ENCODE data around the gene TENM3.

DNA sequence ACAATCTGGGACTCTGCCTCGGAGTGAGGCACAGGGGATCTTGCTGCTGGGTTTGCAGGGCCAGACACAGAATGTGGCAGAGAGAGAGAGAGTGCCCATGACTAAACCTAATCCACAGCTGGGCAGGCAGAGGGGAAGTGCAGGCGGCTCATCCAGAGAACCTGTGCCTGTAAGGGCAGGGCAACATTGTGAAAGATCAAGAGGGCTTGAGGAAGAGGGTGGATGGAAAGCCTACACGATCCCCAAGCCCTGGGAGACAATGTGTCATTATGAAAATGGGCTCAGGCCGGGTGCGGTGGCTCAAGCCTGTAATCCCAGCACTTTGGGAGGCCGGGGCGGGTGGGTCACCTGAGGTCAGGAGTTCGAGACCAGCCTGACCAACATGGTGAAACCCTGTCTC is 40.6 kb upstream of the TENM3 start:
- TF ChIP-seq CTCF (conservative IDR thresholded peaks at IDR 0.05) = no peak
- no peak for TF ChIP-seq EZH2 (IDR thresholded peaks at IDR 0.05; ENCODE audit: low read depth)
